Adrenal gland (tissue), 12 donors: Measurements from ENCODE around the gene POLD2. TPM values are rescaled to one million over a fixed set of nuclear protein-coding genes. Genes with fewer than 3 reads are reported as not detected.
A peak's percentile ranks its signal among the peaks of the same experiment; 100 is the strongest.

Experiments
- DNase-seq, 7 donors: peaks; one replicate each; pipeline ENCODE4 v3.0.0-alpha.2; 2019 to 2020
- H3K27ac ChIP-seq, 5 donors: fragments of 200-600 bp; sonication (generic) in 4 of 5; 1 replicate in 3 of 5; 2 replicates in 2 of 5; pipeline versions ENCODE4 v1.5.1 to v1.8.0; 2016 to 2020; ENCODE audit warnings: mild to moderate bottlenecking in 1 of 5
- H3K27me3 ChIP-seq: fragments of 200-600 bp; 2 replicates; pipeline ENCODE4 v1.8.0; 2021
- H3K36me3 ChIP-seq, 2 donors: fragments of 200-600 bp; replicated peaks in 1 of 2; 1 replicate in 1 of 2; 2 replicates in 1 of 2; pipeline versions ENCODE4 v1.5.1 to v1.8.0; 2018 to 2022
- H3K4me1 ChIP-seq, 2 donors: fragments of 200-600 bp; replicated peaks in 1 of 2; 1 replicate in 1 of 2; 2 replicates in 1 of 2; pipeline versions ENCODE4 v1.5.1 to v1.8.0; 2018 to 2021
- H3K4me3 ChIP-seq, 4 donors: fragments of 200-600 bp; sonication (generic) in 3 of 4; one replicate each; pipeline ENCODE4 v1.5.1; 2016 to 2018
- H3K9me3 ChIP-seq, 3 donors: fragments of 200-600 bp; sonication (generic) in 1 of 3; replicated peaks in 1 of 3; 1 replicate in 2 of 3; 2 replicates in 1 of 3; pipeline versions ENCODE4 v1.5.1 to v1.8.0; 2016 to 2021
- POLR2A ChIP-seq, 2 donors: fragments of 450-650 bp; IDR thresholded peaks; one replicate each; pipeline ENCODE4 v1.6.1; 2017; ENCODE audit warnings: antibody characterized with exemption in 2 of 2, mild to moderate bottlenecking in 2 of 2, moderate library complexity in 1 of 2
- WGBS, 4 donors: extraction: QIAGEN DNeasy Blood & Tissue Kit in 2 of 4; methylation state at CpG; one replicate each; pipeline versions ENCODE4 v1.1.5 to v1.1.7; 2013 to 2017; 5-methylcytosine and 5-hydroxymethylcytosine counted together
- intact Hi-C, 2 donors: fragments of 100-400 bp; cut with DNase I; formaldehyde crosslinking; loops; one replicate each; pipeline versions ENCODE4 v1.14.1 to v1.15.0; 2022 to 2023
- polyA plus RNA-seq, 3 donors: library from polyadenylated mRNA; stranded (reverse); fragments of 200-250 nt in 2 of 3; fragments of 350-450 nt in 1 of 3; fragmentation: Illumina TruSeq in 1 of 3; extraction: RNeasy Lipid Tissue Mini Kit (QIAGEN cat#74804) in 1 of 3; gene quantifications; one replicate each; pipeline ENCODE4 v1.2.3, GENCODE V29; 2013 to 2014
- total RNA-seq, 9 donors: library from RNA; depleted of rRNA in 4 of 9; stranded (reverse); fragments of >200 nt in 4 of 9; fragments of 120-200 nt in 1 of 9; fragmentation: NEBNext Ultra II Directional in 1 of 9; extraction: Animal tissue kit (Norgen Biotek cat#: 25700) in 1 of 9; gene quantifications; one replicate each; pipeline versions ENCODE4 v1.1.0 to v1.2.4, GENCODE V29; 2013 to 2023
- TF ChIP-seq, protein P1 (sequence below), 6 experiments: fragments of 450-650 bp in 4 of 6; fragments of 200-600 bp in 2 of 6; sonication (generic) in 1 of 6; IDR thresholded peaks; 1 replicate in 5 of 6; 2 replicates in 1 of 6; pipeline versions ENCODE4 v1.5.1 to v1.8.0; 2016 to 2021; ENCODE audit warnings: antibody characterized with exemption in 6 of 6, mild to moderate bottlenecking in 2 of 6, moderate library complexity in 1 of 6
- donor health status: healthy with polysubstance abuse.
- donor health status: Bipolar disorder and iron deficiency.
- donor health status: DM: yes; HTN: yes; CAD: no.
- donor health status: DM: no; HTN: no; CAD: no.
- donor health status: DM: no; HTN: no; CAD: no.
- donor health status: DM: yes; HTN: yes; CAD: no.

Gene POLD2
- total and polyA plus RNA-seq, 12 donors = 47.5 to 127 (median 78.1) TPM

DNA sequence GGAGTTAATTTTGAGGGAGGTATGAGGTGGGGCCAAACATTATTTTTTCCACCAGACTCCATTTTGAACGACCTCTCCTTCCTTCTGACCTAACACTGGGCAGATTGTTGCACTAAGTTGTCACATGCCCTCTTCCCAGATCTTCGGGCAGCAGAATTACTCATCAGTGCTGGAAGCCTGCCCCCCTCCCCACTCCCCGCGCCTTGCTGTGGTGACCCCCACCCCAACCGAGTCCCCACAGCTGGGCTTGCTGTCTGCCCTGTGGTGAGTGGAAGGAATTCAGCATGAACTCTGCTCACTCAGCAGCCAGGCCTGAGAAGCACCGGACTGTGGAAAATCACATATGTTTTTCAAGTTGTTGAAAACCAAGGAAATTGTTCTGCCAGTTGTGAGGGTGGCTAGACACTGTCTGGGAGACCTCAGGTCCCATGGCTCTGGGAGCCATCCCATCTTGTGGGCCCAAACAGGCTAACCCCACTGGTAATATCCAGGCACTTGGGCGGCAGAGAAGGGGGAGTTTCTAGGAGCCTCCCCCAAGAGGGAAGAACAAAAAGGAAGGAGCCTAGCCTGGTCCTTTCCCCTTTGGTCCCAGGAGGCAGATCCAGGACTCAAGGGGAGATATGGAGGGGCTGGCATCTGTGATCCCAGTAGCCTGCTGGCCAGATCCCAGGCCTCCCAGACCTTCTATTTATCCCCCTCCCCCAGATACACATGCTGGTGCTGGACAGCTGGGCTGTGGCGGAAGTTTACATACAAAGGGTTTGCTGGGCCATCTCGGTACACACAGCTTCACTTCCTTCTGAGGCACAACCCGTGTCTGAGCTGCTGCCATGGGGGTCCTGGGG, 22.7 kb downstream of the POLD2 start:
- Histone ChIP-seq H3K36me3 (no peaks in the 10 kb centered on the region), H3K27me3 (no peaks in the 10 kb centered on the region), H3K27ac (peak overlapping the region in 3 of 5 donors; percentile 7 to 85 (median 68)), H3K4me3 (no peak overlapping the region), H3K9me3 (no peaks in the 10 kb centered on the region), H3K4me1 (no peaks in the 10 kb centered on the region)
- 54 to 62% (median 60%) methylated on average over 7 to 10 of the region's 10 CpGs for WGBS, 4 donors
- intact Hi-C loops = no loop called here
- TF ChIP-seq, protein P1, sequence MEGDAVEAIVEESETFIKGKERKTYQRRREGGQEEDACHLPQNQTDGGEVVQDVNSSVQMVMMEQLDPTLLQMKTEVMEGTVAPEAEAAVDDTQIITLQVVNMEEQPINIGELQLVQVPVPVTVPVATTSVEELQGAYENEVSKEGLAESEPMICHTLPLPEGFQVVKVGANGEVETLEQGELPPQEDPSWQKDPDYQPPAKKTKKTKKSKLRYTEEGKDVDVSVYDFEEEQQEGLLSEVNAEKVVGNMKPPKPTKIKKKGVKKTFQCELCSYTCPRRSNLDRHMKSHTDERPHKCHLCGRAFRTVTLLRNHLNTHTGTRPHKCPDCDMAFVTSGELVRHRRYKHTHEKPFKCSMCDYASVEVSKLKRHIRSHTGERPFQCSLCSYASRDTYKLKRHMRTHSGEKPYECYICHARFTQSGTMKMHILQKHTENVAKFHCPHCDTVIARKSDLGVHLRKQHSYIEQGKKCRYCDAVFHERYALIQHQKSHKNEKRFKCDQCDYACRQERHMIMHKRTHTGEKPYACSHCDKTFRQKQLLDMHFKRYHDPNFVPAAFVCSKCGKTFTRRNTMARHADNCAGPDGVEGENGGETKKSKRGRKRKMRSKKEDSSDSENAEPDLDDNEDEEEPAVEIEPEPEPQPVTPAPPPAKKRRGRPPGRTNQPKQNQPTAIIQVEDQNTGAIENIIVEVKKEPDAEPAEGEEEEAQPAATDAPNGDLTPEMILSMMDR (IDR thresholded peaks at IDR 0.05) = no peak
- TF ChIP-seq POLR2A (IDR thresholded peaks at IDR 0.05) = no peak
- DNase-seq = peak in 2 of 7 donors; percentile 49 to 50

DNA sequence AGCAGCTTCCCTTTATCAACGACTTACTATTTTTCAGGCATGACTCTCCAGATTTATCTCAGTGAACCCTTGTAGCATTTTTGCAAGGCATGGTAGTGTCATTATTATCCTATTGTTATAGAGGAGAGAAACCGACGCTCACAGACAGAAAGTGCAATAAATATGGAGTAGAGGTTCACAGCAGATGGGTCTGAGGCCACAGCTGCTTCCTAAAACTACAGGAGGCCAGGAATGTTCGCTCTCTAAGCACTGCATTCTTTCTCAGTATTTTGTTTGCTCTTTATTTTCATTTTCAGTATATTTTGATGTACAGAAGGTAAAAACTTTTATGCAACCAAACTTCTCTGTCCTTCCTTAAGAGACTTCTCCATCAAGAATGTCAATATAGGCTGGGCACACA, 23.7 kb downstream of the POLD2 start:
- Histone ChIP-seq H3K27me3 (no peaks in the 10 kb centered on the region), H3K4me3 (no peak overlapping the region), H3K27ac (peak overlapping the region in 1 of 5 donors; percentile 68), H3K9me3 (no peaks in the 10 kb centered on the region), H3K36me3 (no peaks in the 10 kb centered on the region), H3K4me1 (no peaks in the 10 kb centered on the region)
- no peak for DNase-seq
- intact Hi-C loops = no loop called here
- 47 to 61% (median 55%) methylated on average over 4 of the region's 4 CpGs for WGBS, 4 donors
- TF ChIP-seq, protein P1 (IDR thresholded peaks at IDR 0.05) = no peak
- TF ChIP-seq POLR2A (IDR thresholded peaks at IDR 0.05) = no peak

DNA sequence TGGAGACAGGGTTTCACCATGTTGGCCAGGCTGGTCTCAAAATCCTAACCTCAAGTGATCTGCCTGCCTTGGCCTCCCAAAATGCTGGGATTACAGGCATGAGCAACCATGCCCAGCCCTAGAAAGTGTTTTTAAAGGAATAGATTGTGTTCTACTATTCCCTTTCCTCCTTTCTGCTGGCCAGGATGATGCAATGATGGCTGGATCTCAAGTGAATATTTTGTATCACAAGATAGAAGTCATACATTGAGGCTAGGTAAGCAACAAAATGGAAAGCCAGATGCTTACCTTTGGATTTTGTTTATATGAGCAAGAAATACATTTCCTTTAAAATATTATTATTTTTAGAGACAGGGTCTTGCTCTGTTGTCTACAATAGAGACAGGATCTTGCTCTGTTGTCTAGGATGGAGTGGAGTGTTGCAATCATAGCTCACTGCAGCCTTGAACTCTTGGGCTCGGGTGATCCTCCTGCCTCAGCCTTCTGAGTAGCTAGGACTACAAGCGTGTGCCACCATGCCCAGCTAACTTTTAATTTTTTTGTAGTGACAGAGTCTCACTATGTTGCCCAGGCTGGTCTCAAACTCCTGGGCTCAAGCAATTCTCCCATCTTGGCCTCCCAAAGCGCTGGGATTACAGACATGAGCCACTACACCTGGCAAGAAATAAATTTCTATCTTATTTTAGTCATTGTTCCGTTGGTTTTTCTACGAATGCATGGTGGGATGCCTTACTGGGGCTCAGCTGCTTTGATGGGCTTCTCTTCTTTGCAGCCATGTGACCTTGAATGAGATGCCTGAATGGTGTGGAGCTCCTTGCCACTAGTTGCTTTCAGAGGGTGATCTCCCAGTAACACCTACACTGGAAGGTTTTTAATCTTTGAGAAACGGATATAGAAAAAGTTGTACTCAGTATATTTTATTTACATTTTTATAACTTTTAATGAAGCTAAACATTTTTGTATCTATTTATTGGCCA, 25.0 kb downstream of the POLD2 start:
- DNase-seq = no peak
- TF ChIP-seq POLR2A (IDR thresholded peaks at IDR 0.05) = no peak
- TF ChIP-seq, protein P1 (IDR thresholded peaks at IDR 0.05) = no peak
- H3K9me3 ChIP-seq = no peaks in the 10 kb centered on the region
- no peaks in the 10 kb centered on the region for H3K4me1 ChIP-seq
- no peak overlapping the region for H3K27ac ChIP-seq
- H3K36me3 ChIP-seq = no peaks in the 10 kb centered on the region
- intact Hi-C loops = no loop called here
- H3K27me3 ChIP-seq = no peaks in the 10 kb centered on the region
- WGBS, 4 donors = 70 to 72% (median 72%) methylated on average over 6 of the region's 6 CpGs
- no peak overlapping the region for H3K4me3 ChIP-seq
